Panc1 (cell line): ENCODE measurements around the gene UNC119B. TPM values are rescaled to one million over a fixed set of nuclear protein-coding genes. Genes with fewer than 3 reads are reported as not detected.

ENCODE experiments used
- ATAC-seq: fragments of 200-7000 bp; cut with Tn5 transposase; 2 replicates; pipeline ENCODE4 v1.9.1; 2020; ENCODE audit warnings: mild to moderate bottlenecking, moderate library complexity
- BruUV-seq: library from RNA; stranded (reverse); fragments of 400-500 nt; replicated peaks from 2 replicates; lab custom pipeline; 2021; lab: Mats Ljungman, UMichigan
- CTCF ChIA-PET: fragments of 300-600 bp; sonication (Branson Sonifier 250); formaldehyde crosslinking; loops from one replicate; lab custom pipeline; 2022; ENCODE audit warnings: antibody characterized with exemption; lab: Charles Lee
- POLR2A ChIA-PET: fragments of 300-600 bp; sonication (Branson Sonifier 250); formaldehyde crosslinking; loops from one replicate; lab custom pipeline; 2022; ENCODE audit warnings: antibody characterized with exemption; lab: Charles Lee
- DNase-seq: peaks from one replicate; pipeline ENCODE4 v3.0.0-alpha.2; 2010; ENCODE audit warnings: low read depth, low spot score
- H3K27ac ChIP-seq: 2 replicates; pipeline ENCODE4 v1.5.1; 2011; ENCODE audit warnings: mild to moderate bottlenecking, low read length, inconsistent platforms
- H3K27me3 ChIP-seq: fragments of 200-500 bp; sonication (Bioruptor generic); 2 replicates; pipeline ENCODE4 v1.6.0; 2014; ENCODE audit warnings: low read length, inconsistent platforms; ENCODE audit not compliant: control insufficient read depth, insufficient read depth
- H3K36me3 ChIP-seq: fragments of 200-500 bp; sonication (Bioruptor generic); 2 replicates; pipeline ENCODE4 v1.5.1; 2014; ENCODE audit warnings: inconsistent platforms, mild to moderate bottlenecking, low read length, moderate library complexity; ENCODE audit not compliant: control insufficient read depth, insufficient read depth
- H3K4me1 ChIP-seq: 2 replicates; pipeline ENCODE4 v1.5.1; 2011; ENCODE audit warnings: inconsistent platforms, mild to moderate bottlenecking, low read length, moderate library complexity; ENCODE audit not compliant: control insufficient read depth, insufficient read depth
- H3K4me3 ChIP-seq, 2 experiments: 2 replicates each; pipeline ENCODE4 v1.5.1; 2011 to 2012; ENCODE audit warnings: low read depth in 2 of 2, low read length in 2 of 2, mild to moderate bottlenecking in 2 of 2, inconsistent platforms in 1 of 2, moderate library complexity in 1 of 2
- H3K9me3 ChIP-seq: fragments of 200-500 bp; sonication (Bioruptor generic); 2 replicates; pipeline ENCODE4 v1.5.1; 2014; ENCODE audit warnings: low read depth, mild to moderate bottlenecking, inconsistent platforms, low read length, moderate library complexity; ENCODE audit not compliant: control insufficient read depth, insufficient read depth
- CTCF ChIP-seq: fragments of 450-650 bp; IDR thresholded peaks from 2 replicates; pipeline ENCODE4 v1.5.1; 2017; ENCODE audit warnings: mild to moderate bottlenecking
- POLR2AphosphoS5 ChIP-seq: IDR thresholded peaks from 2 replicates; pipeline ENCODE4 v1.6.1; 2012; ENCODE audit warnings: mild to moderate bottlenecking, low read depth, low read length, moderate library complexity
- SIN3A ChIP-seq: IDR thresholded peaks from 2 replicates; pipeline ENCODE4 v1.6.1; 2012; ENCODE audit warnings: low read depth, mild to moderate bottlenecking, low read length, moderate library complexity, borderline replicate concordance; ENCODE audit not compliant: insufficient read depth
- TCF7L2 ChIP-seq: IDR thresholded peaks from 2 replicates; pipeline ENCODE4 v1.6.1; 2011; ENCODE audit warnings: mild to moderate bottlenecking, low read depth, low read length, inconsistent platforms
- in situ Hi-C: cut with HindIII; loops from 2 replicates; pipeline ENCODE4 v1.10.0; 2016; ENCODE audit warnings: low sequenced_read_pairs, low pct_unique_long_range_greater_than_20kb
- intact Hi-C: fragments of 100-400 bp; cut with micrococcal nuclease; formaldehyde crosslinking; loops from one replicate; pipeline ENCODE4 v1.10.0; 2022; ENCODE audit not compliant: unreplicated experiment
- total RNA-seq: library from RNA; stranded (reverse); gene quantifications from one replicate; pipeline ENCODE4 v1.2.1, GENCODE V29; 2021; ENCODE audit not compliant: unreplicated experiment
- TF ChIP-seq, protein P1 (sequence below), 2 experiments: IDR thresholded peaks; 2 replicates each; pipeline ENCODE4 v1.6.1; 2011 to 2012; ENCODE audit warnings: low read depth in 2 of 2, control low read depth in 1 of 2, low read length in 1 of 2, mild to moderate bottlenecking in 1 of 2, moderate library complexity in 1 of 2; ENCODE audit not compliant: insufficient read depth in 1 of 2

UNC119B gene
- total RNA-seq, 1 experiment from 2014 or later, result 26.0 TPM

DNA sequence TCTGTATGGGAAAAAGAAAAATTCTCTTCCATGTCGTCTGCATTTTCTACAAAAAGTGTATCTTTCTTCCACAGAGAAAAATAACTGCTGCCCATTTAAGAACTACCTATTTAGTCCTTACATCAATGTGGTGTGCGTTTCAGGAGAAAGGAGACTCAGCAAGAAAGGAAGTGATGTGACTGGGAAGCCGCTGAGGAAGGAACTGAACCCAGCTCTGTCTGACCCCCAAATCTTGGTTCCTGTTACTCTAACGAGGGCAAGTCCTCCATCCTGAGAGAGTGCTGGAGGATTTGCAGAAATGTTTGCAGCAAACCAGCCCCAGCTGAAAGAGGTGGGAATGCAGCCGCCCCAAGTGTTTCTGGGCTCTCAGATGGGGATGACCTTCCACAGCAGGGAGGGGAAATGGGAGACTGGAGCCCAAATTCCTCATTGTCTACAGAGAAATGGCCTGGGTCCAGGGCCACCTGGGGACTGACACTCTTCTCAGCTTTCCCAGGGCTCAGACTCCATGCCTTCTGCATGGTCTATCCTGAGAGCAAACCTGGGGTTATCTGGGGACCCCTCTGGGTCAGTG, 30.0 kb upstream of the UNC119B start:
- CTCF ChIA-PET, result interaction anchor here (0.5 to 0.9 kb wide), 2 partner anchors 31 to 34 kb away, joined by 3 to 4 read pairs; no protein-coding TSS in a partner anchor
- no peaks in the 10 kb centered on the region for H3K27me3 ChIP-seq
- H3K36me3 ChIP-seq, result no peaks in the 10 kb centered on the region
- H3K4me3 ChIP-seq, result no peak overlapping the region
- intact Hi-C loops (no loop called here), in situ Hi-C loops (no loop called here)
- DNase-seq, result no peak
- POLR2A ChIA-PET, result no interaction called here
- no peaks in the 10 kb centered on the region for H3K4me1 ChIP-seq
- no peaks in the 10 kb centered on the region for H3K9me3 ChIP-seq
- BruUV-seq, result no TSS peak
- TF ChIP-seq SIN3A (no peak), POLR2AphosphoS5 (no peak)
- no peak overlapping the region for H3K27ac ChIP-seq
- no peak for ATAC-seq

GRCh38 chr12:120684523-120684932, 25.7 kb upstream of the UNC119B start:
- DNase-seq (no peak), ATAC-seq (no peak)
- Histone ChIP-seq H3K4me1 (peaks cover 9% of the 10 kb centered on the region), H3K27me3 (no peaks in the 10 kb centered on the region), H3K27ac (no peak overlapping the region), H3K9me3 (no peaks in the 10 kb centered on the region), H3K4me3 (no peak overlapping the region), H3K36me3 (no peaks in the 10 kb centered on the region; the same call in 1 of the 2 replicates)
- CTCF ChIA-PET, result interaction anchor here (0.8 kb wide), 1 partner anchor 41 kb away, joined by 10 read pairs; no protein-coding TSS in a partner anchor
- BruUV-seq, result no TSS peak
- intact Hi-C loops, result no loop called here
- in situ Hi-C loops, result no loop called here
- POLR2A ChIA-PET, result no interaction called here
- TF ChIP-seq TCF7L2 (no peak), POLR2AphosphoS5 (no peak), CTCF (no peak), SIN3A (no peak)
- TF ChIP-seq, protein P1, sequence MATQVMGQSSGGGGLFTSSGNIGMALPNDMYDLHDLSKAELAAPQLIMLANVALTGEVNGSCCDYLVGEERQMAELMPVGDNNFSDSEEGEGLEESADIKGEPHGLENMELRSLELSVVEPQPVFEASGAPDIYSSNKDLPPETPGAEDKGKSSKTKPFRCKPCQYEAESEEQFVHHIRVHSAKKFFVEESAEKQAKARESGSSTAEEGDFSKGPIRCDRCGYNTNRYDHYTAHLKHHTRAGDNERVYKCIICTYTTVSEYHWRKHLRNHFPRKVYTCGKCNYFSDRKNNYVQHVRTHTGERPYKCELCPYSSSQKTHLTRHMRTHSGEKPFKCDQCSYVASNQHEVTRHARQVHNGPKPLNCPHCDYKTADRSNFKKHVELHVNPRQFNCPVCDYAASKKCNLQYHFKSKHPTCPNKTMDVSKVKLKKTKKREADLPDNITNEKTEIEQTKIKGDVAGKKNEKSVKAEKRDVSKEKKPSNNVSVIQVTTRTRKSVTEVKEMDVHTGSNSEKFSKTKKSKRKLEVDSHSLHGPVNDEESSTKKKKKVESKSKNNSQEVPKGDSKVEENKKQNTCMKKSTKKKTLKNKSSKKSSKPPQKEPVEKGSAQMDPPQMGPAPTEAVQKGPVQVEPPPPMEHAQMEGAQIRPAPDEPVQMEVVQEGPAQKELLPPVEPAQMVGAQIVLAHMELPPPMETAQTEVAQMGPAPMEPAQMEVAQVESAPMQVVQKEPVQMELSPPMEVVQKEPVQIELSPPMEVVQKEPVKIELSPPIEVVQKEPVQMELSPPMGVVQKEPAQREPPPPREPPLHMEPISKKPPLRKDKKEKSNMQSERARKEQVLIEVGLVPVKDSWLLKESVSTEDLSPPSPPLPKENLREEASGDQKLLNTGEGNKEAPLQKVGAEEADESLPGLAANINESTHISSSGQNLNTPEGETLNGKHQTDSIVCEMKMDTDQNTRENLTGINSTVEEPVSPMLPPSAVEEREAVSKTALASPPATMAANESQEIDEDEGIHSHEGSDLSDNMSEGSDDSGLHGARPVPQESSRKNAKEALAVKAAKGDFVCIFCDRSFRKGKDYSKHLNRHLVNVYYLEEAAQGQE (IDR thresholded peaks at IDR 0.05; ENCODE audit: insufficient read depth in 1 of 2, low read depth in 2 of 2, low read length in 1 of 2), result no peak

DNA sequence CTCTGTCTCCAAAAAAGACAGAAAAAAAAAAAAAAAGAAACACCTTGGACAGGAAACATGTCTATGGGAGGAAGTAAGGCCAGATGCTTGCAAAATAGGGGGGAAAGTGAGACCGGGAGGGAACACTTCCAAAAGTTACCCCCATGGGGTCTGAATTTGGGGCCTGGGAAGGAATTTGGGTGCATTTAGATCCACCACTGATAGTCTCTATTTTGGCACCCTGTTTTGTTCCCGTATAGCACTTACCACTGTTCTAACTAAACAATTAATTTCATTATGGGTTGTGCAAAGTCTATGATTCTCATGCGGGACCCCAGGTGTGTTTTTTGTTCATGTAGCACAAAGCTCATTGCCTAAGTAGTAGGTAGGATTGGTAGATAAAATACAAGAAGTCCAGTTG, 24.7 kb upstream of the UNC119B start:
- no peaks in the 10 kb centered on the region; the same call in 1 of the 2 replicates for H3K36me3 ChIP-seq
- no peaks in the 10 kb centered on the region for H3K9me3 ChIP-seq
- H3K4me1 ChIP-seq, result peaks cover 19% of the 10 kb centered on the region
- no peak for DNase-seq
- CTCF ChIA-PET, result interaction anchor here (0.8 kb wide), 1 partner anchor 40 kb away, joined by 10 read pairs; no protein-coding TSS in a partner anchor
- peak overlapping the region; percentile 78 to 91; a peak in 2 of 4 replicates for H3K4me3 ChIP-seq
- H3K27me3 ChIP-seq, result no peaks in the 10 kb centered on the region
- BruUV-seq, result no TSS peak
- ATAC-seq, result no peak
- intact Hi-C loops, result no loop called here
- POLR2A ChIA-PET, result no interaction called here
- TF ChIP-seq TCF7L2 (no peak), SIN3A (no peak), POLR2AphosphoS5 (no peak), CTCF (no peak)
- TF ChIP-seq, protein P1 (IDR thresholded peaks at IDR 0.05; ENCODE audit: insufficient read depth in 1 of 2, low read depth in 2 of 2, low read length in 1 of 2), result no peak
- in situ Hi-C loops, result no loop called here
- peak overlapping the region; percentile 96 for H3K27ac ChIP-seq
